Measurements from ENCODE around the gene ABCG2. TPM values are rescaled to one million over a fixed set of nuclear protein-coding genes. Genes with fewer than 3 reads are reported as not detected.

ABCG2 gene
- total RNA-seq, 4 donors from 2014 or later, result 1.1 to 5.0 (median 2.6) TPM

GRCh38 chr4:88144866-88145300 is 13.6 kb downstream of the ABCG2 start:
- ATAC-seq, result no peak
- no peak overlapping the region for H3K27ac ChIP-seq
- no peaks in the 10 kb centered on the region for H3K27me3 ChIP-seq
- 68 to 69% methylated on average over 3 of the region's 3 CpGs for WGBS, 2 donors (ENCODE audit: low coverage in 1 of 2)
- no peaks in the 10 kb centered on the region for H3K9me3 ChIP-seq
- TF ChIP-seq, protein P1, sequence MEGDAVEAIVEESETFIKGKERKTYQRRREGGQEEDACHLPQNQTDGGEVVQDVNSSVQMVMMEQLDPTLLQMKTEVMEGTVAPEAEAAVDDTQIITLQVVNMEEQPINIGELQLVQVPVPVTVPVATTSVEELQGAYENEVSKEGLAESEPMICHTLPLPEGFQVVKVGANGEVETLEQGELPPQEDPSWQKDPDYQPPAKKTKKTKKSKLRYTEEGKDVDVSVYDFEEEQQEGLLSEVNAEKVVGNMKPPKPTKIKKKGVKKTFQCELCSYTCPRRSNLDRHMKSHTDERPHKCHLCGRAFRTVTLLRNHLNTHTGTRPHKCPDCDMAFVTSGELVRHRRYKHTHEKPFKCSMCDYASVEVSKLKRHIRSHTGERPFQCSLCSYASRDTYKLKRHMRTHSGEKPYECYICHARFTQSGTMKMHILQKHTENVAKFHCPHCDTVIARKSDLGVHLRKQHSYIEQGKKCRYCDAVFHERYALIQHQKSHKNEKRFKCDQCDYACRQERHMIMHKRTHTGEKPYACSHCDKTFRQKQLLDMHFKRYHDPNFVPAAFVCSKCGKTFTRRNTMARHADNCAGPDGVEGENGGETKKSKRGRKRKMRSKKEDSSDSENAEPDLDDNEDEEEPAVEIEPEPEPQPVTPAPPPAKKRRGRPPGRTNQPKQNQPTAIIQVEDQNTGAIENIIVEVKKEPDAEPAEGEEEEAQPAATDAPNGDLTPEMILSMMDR (IDR thresholded peaks at IDR 0.05), result no peak
- TF ChIP-seq POLR2A (IDR thresholded peaks at IDR 0.05) (no peak), POLR2AphosphoS5 (IDR thresholded peaks at IDR 0.05) (no peak), EP300 (IDR thresholded peaks at IDR 0.05) (no peak)
- no peak overlapping the region for H3K4me3 ChIP-seq
- H3K36me3 ChIP-seq, result no peaks in the 10 kb centered on the region
- no peaks in the 10 kb centered on the region for H3K4me1 ChIP-seq

GRCh38 chr4:88144048-88144447 is 14.4 kb downstream of the ABCG2 start:
- no peak for ATAC-seq
- Histone ChIP-seq H3K36me3 (no peaks in the 10 kb centered on the region), H3K27ac (no peak overlapping the region), H3K4me1 (no peaks in the 10 kb centered on the region), H3K4me3 (no peak overlapping the region), H3K27me3 (no peaks in the 10 kb centered on the region), H3K9me3 (no peaks in the 10 kb centered on the region)
- TF ChIP-seq POLR2A (IDR thresholded peaks at IDR 0.05) (no peak), EP300 (IDR thresholded peaks at IDR 0.05) (no peak), POLR2AphosphoS5 (IDR thresholded peaks at IDR 0.05) (no peak)
- 90 to 100% methylated on average over 5 of the region's 5 CpGs for WGBS, 2 donors (ENCODE audit: low coverage in 1 of 2)

DNA sequence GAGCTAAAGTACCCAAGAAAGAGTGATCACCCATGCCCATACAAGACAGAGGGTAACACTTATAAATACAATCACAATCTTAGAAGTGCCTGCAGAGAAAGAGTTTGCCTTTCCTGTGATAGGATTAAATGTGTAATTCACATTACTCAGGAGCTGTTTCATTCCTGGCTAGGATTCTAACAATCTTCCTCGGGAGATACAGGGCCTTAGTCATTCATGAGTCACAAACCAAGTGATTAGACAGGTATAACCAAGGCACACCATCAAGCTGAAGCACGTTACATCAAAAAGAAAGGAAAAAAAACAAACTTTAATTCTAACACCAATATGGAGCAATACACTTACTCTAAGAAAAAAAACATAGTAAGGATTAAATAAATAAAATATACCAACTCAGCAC is 14.9 kb downstream of the ABCG2 start:
- H3K27ac ChIP-seq, result no peak overlapping the region
- no peak for TF ChIP-seq EP300 (IDR thresholded peaks at IDR 0.05)
- TF ChIP-seq POLR2A (IDR thresholded peaks at IDR 0.05), result no peak
- TF ChIP-seq, protein P1 (IDR thresholded peaks at IDR 0.05), result no peak
- TF ChIP-seq POLR2AphosphoS5 (IDR thresholded peaks at IDR 0.05), result no peak
- no peaks in the 10 kb centered on the region for H3K36me3 ChIP-seq
- H3K9me3 ChIP-seq, result no peaks in the 10 kb centered on the region
- no peaks in the 10 kb centered on the region for H3K27me3 ChIP-seq
- no peak overlapping the region for H3K4me3 ChIP-seq
- H3K4me1 ChIP-seq, result no peaks in the 10 kb centered on the region
- no peak for ATAC-seq
- 25% methylated on average over 2 of the region's 2 CpGs; no CpG with 5 or more reads in 1 of the 2 donors for WGBS, 2 donors (ENCODE audit: low coverage in 1 of 2)

GRCh38 chr4:88138561-88138960 is 19.9 kb downstream of the ABCG2 start:
- TF ChIP-seq POLR2AphosphoS5 (IDR thresholded peaks at IDR 0.05), result no peak
- TF ChIP-seq POLR2A (IDR thresholded peaks at IDR 0.05), result no peak
- no peak for TF ChIP-seq EP300 (IDR thresholded peaks at IDR 0.05)
- TF ChIP-seq, protein P1 (IDR thresholded peaks at IDR 0.05), result no peak
- WGBS, 2 donors (ENCODE audit: low coverage in 1 of 2), result 50 to 88% methylated on average over 1 of the region's 2 CpGs
- Histone ChIP-seq H3K27ac (no peak overlapping the region), H3K9me3 (no peaks in the 10 kb centered on the region), H3K27me3 (no peaks in the 10 kb centered on the region), H3K4me1 (no peaks in the 10 kb centered on the region), H3K36me3 (no peaks in the 10 kb centered on the region), H3K4me3 (no peak overlapping the region)
- ATAC-seq, result no peak

- Histone ChIP-seq H3K9me3 (no peaks in the 10 kb centered on the region), H3K4me1 (no peaks in the 10 kb centered on the region), H3K4me3 (no peak overlapping the region), H3K27ac (no peak overlapping the region), H3K27me3 (no peaks in the 10 kb centered on the region), H3K36me3 (no peaks in the 10 kb centered on the region)
- ATAC-seq, result no peak
- TF ChIP-seq, protein P1 (IDR thresholded peaks at IDR 0.05), result no peak
- TF ChIP-seq EP300 (IDR thresholded peaks at IDR 0.05), result no peak
- no peak for TF ChIP-seq POLR2AphosphoS5 (IDR thresholded peaks at IDR 0.05)
- TF ChIP-seq POLR2A (IDR thresholded peaks at IDR 0.05), result no peak
- 65 to 84% methylated on average over 2 of the region's 2 CpGs for WGBS, 2 donors (ENCODE audit: low coverage in 1 of 2)
Observed at GRCh38 chr4:88137112-88137511, 21.3 kb downstream of the ABCG2 start.
